Stimulated activated naive CD8-positive, alpha-beta T cell treated with anti-CD3 and anti-CD28 coated beads, Interleukin-15, Interleukin-2, amounts not matched to agents 100 U/mL and 50 U/mL, for 24 hours (primary cell): ENCODE data around the gene TSHZ2.
"Not testable (repeated sequence)": the region's sequence is repeated elsewhere in the genome, so short reads cannot be mapped to it uniquely, and the experiment has no call there.

Experiments used
- ATAC-seq: fragments of 150-1000 bp; cut with Tn5 transposase; one replicate; pipeline ENCODE4 v1.10.0; 2021
- DNase-seq: peaks from one replicate; pipeline ENCODE4 v3.0.0; 2021

TSHZ2 gene

GRCh38 chr20:53352727-53353440, 380.7 kb downstream of the TSHZ2 start:
- no peak for DNase-seq
- no peak for ATAC-seq

- DNase-seq (no peak), ATAC-seq (no peak)
These were observed 382.2 kb downstream of the TSHZ2 start for GRCh38 chr20:53354314-53354713.

GRCh38 chr20:53355790-53356189, 383.6 kb downstream of the TSHZ2 start:
- ATAC-seq (no peak), DNase-seq (no peak)

GRCh38 chr20:53359425-53359824, 387.3 kb downstream of the TSHZ2 start:
- DNase-seq (no peak), ATAC-seq (no peak)

GRCh38 chr20:53360852-53361251, 388.7 kb downstream of the TSHZ2 start:
- ATAC-seq, result no peak
- DNase-seq, result no peak

- no peak for DNase-seq
These were observed 390.6 kb downstream of the TSHZ2 start for GRCh38 chr20:53362736-53363135.

GRCh38 chr20:53364646-53365045, 392.5 kb downstream of the TSHZ2 start:
- ATAC-seq (no peak), DNase-seq (no peak)

More at GRCh38 chr20:53362736-53363135, 390.6 kb downstream of the TSHZ2 start:
- ATAC-seq, result no peak

- no peak for DNase-seq
- no peak for ATAC-seq
These were observed 392.9 kb downstream of the TSHZ2 start for GRCh38 chr20:53365076-53365475.

- ATAC-seq (no peak), DNase-seq (no peak)
These were observed 393.4 kb downstream of the TSHZ2 start for GRCh38 chr20:53365539-53366075.

- not testable (repeated sequence) for DNase-seq, ATAC-seq
These were observed 394.8 kb downstream of the TSHZ2 start for GRCh38 chr20:53366928-53367327.

GRCh38 chr20:53369871-53370270, 397.7 kb downstream of the TSHZ2 start:
- DNase-seq (no peak), ATAC-seq (no peak)

GRCh38 chr20:53370345-53370961, 398.3 kb downstream of the TSHZ2 start:
- ATAC-seq (no peak), DNase-seq (no peak)

- DNase-seq, result no peak
- no peak for ATAC-seq
These were observed 399.1 kb downstream of the TSHZ2 start for GRCh38 chr20:53371216-53371615.

- ATAC-seq, result no peak
These were observed 403.9 kb downstream of the TSHZ2 start for GRCh38 chr20:53376021-53376420.

GRCh38 chr20:53379014-53379832, 407.1 kb downstream of the TSHZ2 start:
- ATAC-seq (no peak), DNase-seq (no peak)

More at GRCh38 chr20:53376021-53376420, 403.9 kb downstream of the TSHZ2 start:
- DNase-seq, result no peak

- DNase-seq (no peak), ATAC-seq (no peak)
These were observed 407.6 kb downstream of the TSHZ2 start for GRCh38 chr20:53379833-53380120.

GRCh38 chr20:53381568-53382262, 409.6 kb downstream of the TSHZ2 start:
- ATAC-seq (no peak), DNase-seq (no peak)

- DNase-seq (no peak), ATAC-seq (no peak)
These were observed 410.2 kb downstream of the TSHZ2 start for GRCh38 chr20:53382263-53382844.

- DNase-seq, result no peak
- no peak for ATAC-seq
These were observed 411.8 kb downstream of the TSHZ2 start for GRCh38 chr20:53383916-53384315.

GRCh38 chr20:53384392-53384791, 412.2 kb downstream of the TSHZ2 start:
- ATAC-seq, result no peak
- no peak for DNase-seq

GRCh38 chr20:53385941-53386767, 414.0 kb downstream of the TSHZ2 start:
- no peak for ATAC-seq
- no peak for DNase-seq
